Mucosa of descending colon (tissue), 3 donors: ENCODE data around the gene EXOC3. TPM values are rescaled to one million over a fixed set of nuclear protein-coding genes. Genes with fewer than 3 reads are reported as not detected.

Source experiments
- ATAC-seq: fragments of 200-7000 bp; cut with Tn5 transposase; one replicate; pipeline ENCODE4 v1.9.1; 2020; ENCODE audit warnings: mild to moderate bottlenecking, moderate library complexity
- DNase-seq, 3 donors: peaks; one replicate each; pipeline ENCODE4 v3.0.0-alpha.2; 2020
- H3K36me3 ChIP-seq: fragments of 200-600 bp; one replicate; pipeline ENCODE4 v1.8.0; 2021; ENCODE audit warnings: low read depth, mild to moderate bottlenecking
- H3K4me1 ChIP-seq: fragments of 200-600 bp; one replicate; pipeline ENCODE4 v1.8.0; 2021; ENCODE audit warnings: low read depth, mild to moderate bottlenecking
- H3K4me3 ChIP-seq: fragments of 200-600 bp; one replicate; pipeline ENCODE4 v1.8.0; 2021; ENCODE audit warnings: mild to moderate bottlenecking
- H3K9me3 ChIP-seq: fragments of 200-600 bp; one replicate; pipeline ENCODE4 v1.8.0; 2021; ENCODE audit warnings: mild to moderate bottlenecking
- CTCF ChIP-seq: fragments of 200-600 bp; IDR thresholded peaks from one replicate; pipeline ENCODE4 v1.8.0; 2022; ENCODE audit warnings: antibody characterized with exemption, mild to moderate bottlenecking
- intact Hi-C, 2 donors: fragments of 100-400 bp; cut with DNase I in 1 of 2; cut with micrococcal nuclease in 1 of 2; formaldehyde crosslinking; loops; one replicate each; pipeline versions ENCODE4 v1.11.0 to v1.11.1; 2022; cut with DNase I, micrococcal nuclease
- total RNA-seq, 3 donors: library from RNA; stranded (reverse); fragmentation: NEBNext Ultra II Directional in 2 of 3; extraction: Animal tissue kit (Norgen Biotek cat#: 25700) in 2 of 3; gene quantifications; one replicate each; pipeline versions ENCODE4 v1.2.1 to v1.2.4, GENCODE V29; 2021 to 2023
- donor health status: DM: no; HTN: no; CAD: no; lungs with moderate emphysema.
- donor health status: DM: no; HTN: no; CAD: no.
- donor health status: DM: no; HTN: yes; CAD: no.

The EXOC3 gene
- total RNA-seq, 3 donors from 2014 or later: 67.0 to 89.1 (median 76.8) TPM

GRCh38 chr5:493119-493701 lies 50.2 kb downstream of the EXOC3 start:
- H3K36me3 ChIP-seq: no peaks in the 10 kb centered on the region
- DNase-seq (no peak), ATAC-seq (no peak)
- no peaks in the 10 kb centered on the region for H3K9me3 ChIP-seq
- TF ChIP-seq CTCF: no peak
- peaks cover 3% of the 10 kb centered on the region for H3K4me1 ChIP-seq
- intact Hi-C loops: no loop called here
- no peak overlapping the region for H3K4me3 ChIP-seq

GRCh38 chr5:493758-494157 lies 50.8 kb downstream of the EXOC3 start:
- Histone ChIP-seq H3K4me3 (no peak overlapping the region), H3K9me3 (no peaks in the 10 kb centered on the region), H3K4me1 (peaks cover 3% of the 10 kb centered on the region), H3K36me3 (no peaks in the 10 kb centered on the region)
- ATAC-seq (no peak), DNase-seq (no peak)
- intact Hi-C loops: no loop called here
- TF ChIP-seq CTCF: no peak

- no peak for ATAC-seq
- no peak for DNase-seq
- H3K9me3 ChIP-seq: no peaks in the 10 kb centered on the region
- no peaks in the 10 kb centered on the region for H3K36me3 ChIP-seq
- peaks cover 3% of the 10 kb centered on the region for H3K4me1 ChIP-seq
- H3K4me3 ChIP-seq: no peak overlapping the region
- no peak for TF ChIP-seq CTCF
- intact Hi-C loops: no loop called here
Measured at GRCh38 chr5:494667-495255, 51.8 kb downstream of the EXOC3 start.

GRCh38 chr5:496028-496427 lies 53.1 kb downstream of the EXOC3 start:
- peaks cover 3% of the 10 kb centered on the region for H3K4me1 ChIP-seq
- H3K4me3 ChIP-seq: no peak overlapping the region
- no peak for TF ChIP-seq CTCF
- DNase-seq: no peak
- peak; percentile 9 for ATAC-seq
- H3K36me3 ChIP-seq: no peaks in the 10 kb centered on the region
- intact Hi-C loops: no loop called here
- H3K9me3 ChIP-seq: no peaks in the 10 kb centered on the region

- intact Hi-C loops: no loop called here
- no peak for TF ChIP-seq CTCF
- no peak overlapping the region for H3K4me3 ChIP-seq
- ATAC-seq: no peak
- DNase-seq: no peak
- H3K36me3 ChIP-seq: no peaks in the 10 kb centered on the region
- H3K4me1 ChIP-seq: peaks cover 3% of the 10 kb centered on the region
- H3K9me3 ChIP-seq: no peaks in the 10 kb centered on the region
Measured at GRCh38 chr5:497090-497700, 54.2 kb downstream of the EXOC3 start.
